Parietal lobe (tissue), 1 donor: ENCODE results near the gene SMARCE1. TPM values are rescaled to one million over a fixed set of nuclear protein-coding genes. Genes with fewer than 3 reads are reported as not detected.

Source experiments
- total RNA-seq: library from RNA; depleted of rRNA; stranded (reverse); fragments of >200 nt; gene quantifications from one replicate; pipeline ENCODE4 v1.2.3, GENCODE V29; 2014

SMARCE1 gene
- 139 TPM for total RNA-seq

DNA sequence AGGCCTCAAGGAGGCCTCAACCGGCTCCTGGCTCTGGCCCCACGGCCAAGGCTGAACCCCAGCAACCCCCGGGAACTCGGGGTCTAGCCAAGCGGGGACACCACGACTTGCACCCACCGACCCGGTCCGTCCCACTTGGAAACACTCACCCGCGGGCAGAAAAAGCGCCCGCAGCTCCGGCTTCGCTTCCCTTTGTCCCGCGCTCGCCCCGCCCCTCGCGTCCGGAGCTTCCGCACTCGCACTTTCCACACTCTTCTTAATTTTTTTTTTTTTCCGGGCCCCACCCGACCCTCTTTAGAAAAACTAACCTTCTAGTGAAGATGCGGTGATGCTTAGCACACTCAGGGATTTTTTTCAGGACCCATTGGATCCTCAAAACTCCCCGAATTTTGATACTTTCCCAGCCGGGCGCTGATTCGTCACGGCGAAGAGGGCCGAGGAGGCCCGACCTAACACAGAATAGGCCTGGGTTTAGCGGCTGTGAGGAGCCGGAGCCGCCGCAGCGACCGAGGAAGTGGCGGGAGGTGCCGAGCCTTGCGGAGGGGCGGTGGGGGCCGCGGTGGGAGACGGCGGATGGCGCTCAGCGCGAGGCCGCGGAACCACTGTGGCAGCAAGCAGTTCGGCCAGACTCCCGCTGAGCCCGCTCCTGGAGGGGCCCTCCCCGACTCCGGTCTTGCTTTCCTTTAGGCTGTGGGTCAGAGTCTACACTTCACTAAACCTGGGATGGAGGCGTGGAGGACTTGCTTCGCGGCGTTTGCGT lies at the start of gene SMARCE1:
SMARCE1 (minus strand) TSS at position 195 of the 760 bp plus-strand sequence. CDS start 2,016 bp downstream, outside the sequence.

DNA sequence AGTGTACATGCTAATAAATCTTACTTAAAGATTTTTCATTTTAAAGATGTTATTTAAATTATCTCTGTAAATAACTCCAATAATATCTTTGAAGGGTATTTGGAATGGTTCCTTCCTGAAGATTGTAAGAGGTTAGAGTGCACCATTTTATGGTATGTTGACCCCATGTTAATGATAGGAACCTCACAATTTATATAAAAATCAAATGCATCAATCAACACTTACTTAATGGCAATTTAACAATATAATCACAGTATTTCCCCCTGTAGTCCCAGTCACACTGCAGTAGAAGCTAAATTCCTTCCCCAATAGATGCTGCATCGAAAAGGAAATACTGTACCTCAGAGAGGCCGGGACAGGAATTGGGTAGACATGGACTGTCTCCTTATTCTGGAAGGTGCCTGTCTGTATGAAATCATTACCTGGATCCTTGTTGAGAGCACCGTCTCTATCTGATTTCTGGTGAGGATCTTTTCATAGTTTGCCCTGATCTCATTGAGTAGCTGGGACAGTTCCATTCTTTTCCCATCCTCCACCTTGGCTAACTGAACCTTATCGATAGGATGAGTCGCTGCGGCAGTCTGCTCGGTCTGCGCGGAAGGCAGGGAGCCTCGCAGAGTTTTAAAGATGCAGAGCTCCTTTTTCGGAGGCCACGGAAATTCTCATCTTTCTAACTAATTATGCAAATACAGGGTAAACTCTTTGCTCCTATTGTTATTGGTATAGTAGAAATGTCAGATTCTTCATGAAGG lies 17.1 kb upstream of the SMARCE1 start, which contains the start of gene KRT222:
KRT222 (minus strand) TSS at position 596 of the 752 bp plus-strand sequence; CDS start at position 518, 78 bp downstream.

Other genes starting within 250 kb of the SMARCE1 start
- gene TOP2A, start 229.9 kb downstream of the SMARCE1 start, total RNA-seq, result 39.8 TPM
- 7.8 TPM for gene IGFBP4, start 204.4 kb downstream of the SMARCE1 start, total RNA-seq
- not detected for gene TNS4, start 146.2 kb downstream of the SMARCE1 start, total RNA-seq
- gene CCR7, start 82.3 kb downstream of the SMARCE1 start, total RNA-seq, result not detected
- 3.4 TPM for gene KRT222, start 17.4 kb upstream of the SMARCE1 start, total RNA-seq
- gene KRT24, start 55.9 kb upstream of the SMARCE1 start, total RNA-seq, result not detected
- not detected for gene KRT25, start 107.5 kb upstream of the SMARCE1 start, total RNA-seq
- gene KRT26, start 124.4 kb upstream of the SMARCE1 start, total RNA-seq, result not detected
- gene KRT27, start 134.7 kb upstream of the SMARCE1 start, total RNA-seq, result not detected
- not detected for gene KRT28, start 152.1 kb upstream of the SMARCE1 start, total RNA-seq
- gene KRT10, start 174.8 kb upstream of the SMARCE1 start, total RNA-seq, result 2.8 TPM
- gene KRT12, start 219.4 kb upstream of the SMARCE1 start, total RNA-seq, result not detected
- gene KRT20, start 237.4 kb upstream of the SMARCE1 start, total RNA-seq, result not detected